ENCODE results near the gene XCL1. TPM values are rescaled to one million over a fixed set of nuclear protein-coding genes. Genes with fewer than 3 reads are reported as not detected.

Gene XCL1
- polyA plus RNA-seq, 1 donor, result 0.19 TPM

Other genes starting within 250 kb of the XCL1 start
- gene XCL2, start 32.6 kb upstream of the XCL1 start, polyA plus RNA-seq (ENCODE audit: insufficient read length), result 0.27 TPM
- 84.4 TPM for gene DPT, start 152.6 kb downstream of the XCL1 start, polyA plus RNA-seq (ENCODE audit: insufficient read length)